ENCODE measurements around the gene FAM177B.

The FAM177B gene

DNA sequence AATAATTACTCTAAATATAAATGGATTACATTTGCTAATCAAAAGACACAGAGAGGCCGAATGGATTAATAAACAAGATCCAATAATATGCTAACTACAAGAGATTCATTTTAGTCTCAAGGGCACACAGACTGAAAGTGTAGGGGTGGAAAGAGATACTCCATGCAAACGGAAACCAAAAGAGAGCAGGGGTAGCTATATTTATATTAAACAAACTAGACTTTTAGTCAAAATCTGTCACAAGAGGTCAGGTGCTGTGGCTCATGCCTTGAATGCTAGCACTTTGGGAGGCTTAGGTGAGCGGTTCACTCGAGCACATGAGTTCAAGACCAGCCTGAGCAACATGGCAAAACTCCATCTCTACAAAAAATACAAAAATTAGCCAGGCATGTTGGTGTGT is 44.2 kb downstream of the FAM177B start:
- Histone ChIP-seq H3K4me3 (no peak overlapping the region), H3K4me2 (no peak overlapping the region), H3K36me3 (no peaks in the 10 kb centered on the region), H3K9ac (no peak overlapping the region), H4K20me1 (no peaks in the 10 kb centered on the region), H3K27me3 (no peaks in the 10 kb centered on the region), H3K9me3 (peaks cover 17% of the 10 kb centered on the region; the same call in 1 of the 2 replicates), H3K27ac (no peak overlapping the region), H3K4me1 (peaks cover 14% of the 10 kb centered on the region)
- TF ChIP-seq Cebpa-rat (IDR thresholded peaks at IDR 0.05), result no peak

DNA sequence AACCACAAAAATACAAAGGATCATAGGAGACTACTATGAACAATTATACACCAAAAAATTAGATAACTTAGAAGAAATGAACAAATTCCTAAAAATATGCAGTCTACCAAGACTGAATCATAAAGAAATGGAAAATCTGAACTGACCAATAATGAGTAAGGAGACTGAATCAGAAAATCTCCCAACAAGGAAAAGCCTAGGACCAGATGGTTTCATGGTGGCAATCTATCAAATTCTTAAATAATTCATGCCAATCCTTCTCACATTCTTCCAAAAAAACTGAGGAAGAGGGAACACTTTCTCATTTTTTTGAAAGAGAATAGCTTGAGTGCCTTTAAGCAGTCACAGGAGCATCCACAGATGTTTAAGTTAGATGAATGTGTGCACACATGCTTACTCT is 46.0 kb downstream of the FAM177B start:
- Histone ChIP-seq H3K27ac (no peak overlapping the region), H3K27me3 (no peaks in the 10 kb centered on the region)

DNA sequence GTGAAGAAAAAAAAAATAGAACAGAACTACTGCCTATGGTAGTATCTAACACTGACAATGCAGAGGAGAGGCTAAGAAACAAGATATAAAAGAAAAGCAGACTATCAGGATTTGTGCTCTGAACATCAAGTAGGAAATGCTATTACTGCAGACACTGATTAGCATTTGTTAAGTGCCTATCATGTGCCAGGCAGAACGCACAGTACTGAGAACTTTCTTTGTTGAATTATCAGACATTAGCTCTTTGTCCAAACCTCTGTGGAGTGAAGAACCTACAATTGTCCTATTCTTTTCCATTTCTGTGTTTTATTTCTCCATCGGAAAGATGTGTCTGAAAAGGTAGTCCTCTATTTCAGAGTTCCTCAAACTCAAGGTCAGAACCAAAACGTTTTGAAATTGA is 47.4 kb downstream of the FAM177B start:
- no peak overlapping the region for H3K27ac ChIP-seq
- no peaks in the 10 kb centered on the region for H3K27me3 ChIP-seq
- TF ChIP-seq Cebpa-rat (IDR thresholded peaks at IDR 0.05), result no peak
- H3K4me1 ChIP-seq, result peaks cover 24% of the 10 kb centered on the region
- H3K36me3 ChIP-seq, result no peaks in the 10 kb centered on the region
- H3K9me3 ChIP-seq, result peaks cover 28% of the 10 kb centered on the region
- no peaks in the 10 kb centered on the region for H4K20me1 ChIP-seq
- no peak overlapping the region for H3K4me3 ChIP-seq
- no peak overlapping the region for H3K4me2 ChIP-seq
- no peak overlapping the region for H3K9ac ChIP-seq

More for the DNA sequence above, 46.0 kb downstream of the FAM177B start:
- Histone ChIP-seq H3K4me3 (no peak overlapping the region), H3K36me3 (no peaks in the 10 kb centered on the region), H3K4me1 (peaks cover 14% of the 10 kb centered on the region), H3K4me2 (no peak overlapping the region), H3K9ac (no peak overlapping the region), H3K9me3 (peaks cover 17% of the 10 kb centered on the region; the same call in 1 of the 2 replicates), H4K20me1 (no peaks in the 10 kb centered on the region)
- no peak for TF ChIP-seq Cebpa-rat (IDR thresholded peaks at IDR 0.05)

DNA sequence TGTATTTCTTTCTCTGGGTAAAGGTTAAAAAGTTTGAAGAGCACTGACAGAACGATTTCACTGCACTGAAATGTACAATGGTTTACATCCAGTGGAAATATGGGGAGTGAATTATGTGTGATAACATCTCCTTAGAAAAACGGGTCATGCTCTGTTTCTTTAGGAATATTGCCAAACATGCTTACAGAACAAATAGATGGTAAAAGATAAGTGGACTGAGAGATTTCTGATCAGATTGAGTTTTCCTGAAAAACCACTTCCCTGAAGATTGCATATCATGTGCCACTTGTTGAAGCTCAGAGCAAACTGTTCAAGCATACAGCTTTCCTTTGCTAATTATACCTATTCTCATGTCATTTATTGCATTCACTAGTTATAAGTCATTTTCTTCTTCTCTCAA is 47.9 kb downstream of the FAM177B start:
- no peak for TF ChIP-seq Cebpa-rat (IDR thresholded peaks at IDR 0.05)
- Histone ChIP-seq H3K9ac (no peak overlapping the region), H3K9me3 (peaks cover 33% of the 10 kb centered on the region), H3K4me3 (no peak overlapping the region), H4K20me1 (no peaks in the 10 kb centered on the region), H3K4me1 (peaks cover 24% of the 10 kb centered on the region), H3K4me2 (peak overlapping the region; percentile 30), H3K27me3 (no peaks in the 10 kb centered on the region), H3K36me3 (no peaks in the 10 kb centered on the region), H3K27ac (no peak overlapping the region)

DNA sequence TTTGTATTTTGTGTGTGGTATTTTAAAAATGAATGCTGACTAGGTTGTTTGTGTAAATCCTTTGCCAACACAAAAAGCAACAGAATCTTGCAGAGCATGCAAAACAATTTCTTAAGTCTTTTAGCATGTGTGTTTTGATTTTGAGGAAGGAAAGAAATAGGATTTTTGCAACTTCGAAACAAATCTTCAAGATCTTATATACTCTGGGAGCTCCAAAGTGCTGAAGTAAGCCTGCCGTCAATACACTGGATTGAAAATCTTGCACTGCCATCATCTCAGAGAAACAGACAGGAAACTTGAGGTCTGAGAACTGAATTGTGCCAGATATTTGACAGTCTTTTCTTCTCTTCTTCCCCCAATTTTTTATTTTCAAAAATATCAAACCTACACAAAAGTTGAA is 48.5 kb downstream of the FAM177B start:
- H3K4me3 ChIP-seq, result no peak overlapping the region
- H3K4me1 ChIP-seq, result peaks cover 24% of the 10 kb centered on the region
- H3K9me3 ChIP-seq, result peaks cover 34% of the 10 kb centered on the region
- TF ChIP-seq Cebpa-rat (IDR thresholded peaks at IDR 0.05), result no peak
- H4K20me1 ChIP-seq, result no peaks in the 10 kb centered on the region
- H3K27ac ChIP-seq, result no peak overlapping the region
- no peaks in the 10 kb centered on the region for H3K27me3 ChIP-seq
- H3K36me3 ChIP-seq, result no peaks in the 10 kb centered on the region
- no peak overlapping the region for H3K9ac ChIP-seq
- peak overlapping the region; percentile 30 for H3K4me2 ChIP-seq

DNA sequence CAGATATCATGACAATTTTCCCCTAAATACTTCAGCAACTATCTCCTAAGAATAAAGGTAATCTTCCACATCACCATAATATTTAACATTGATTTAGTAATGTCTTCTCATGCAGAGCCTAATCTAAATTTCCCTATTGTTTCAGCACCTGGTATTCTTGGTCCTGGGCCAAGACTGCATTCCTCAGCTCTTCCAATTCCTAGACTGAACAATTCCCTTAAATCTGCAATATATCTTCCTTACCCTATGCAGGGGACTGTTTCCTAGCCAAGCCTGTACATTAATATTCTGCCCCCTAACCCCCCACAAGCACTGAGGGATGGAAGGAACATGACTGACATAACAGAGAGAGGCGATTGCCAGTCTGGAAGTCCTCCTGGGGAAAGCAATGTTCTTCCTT is 49.1 kb downstream of the FAM177B start:
- TF ChIP-seq Cebpa-rat (IDR thresholded peaks at IDR 0.05), result no peak
- Histone ChIP-seq H3K9me3 (peaks cover 29% of the 10 kb centered on the region), H3K36me3 (no peaks in the 10 kb centered on the region), H3K27ac (no peak overlapping the region), H3K4me1 (peaks cover 28% of the 10 kb centered on the region), H3K9ac (no peak overlapping the region), H3K4me2 (no peak overlapping the region), H3K27me3 (no peaks in the 10 kb centered on the region), H4K20me1 (no peaks in the 10 kb centered on the region), H3K4me3 (no peak overlapping the region)

DNA sequence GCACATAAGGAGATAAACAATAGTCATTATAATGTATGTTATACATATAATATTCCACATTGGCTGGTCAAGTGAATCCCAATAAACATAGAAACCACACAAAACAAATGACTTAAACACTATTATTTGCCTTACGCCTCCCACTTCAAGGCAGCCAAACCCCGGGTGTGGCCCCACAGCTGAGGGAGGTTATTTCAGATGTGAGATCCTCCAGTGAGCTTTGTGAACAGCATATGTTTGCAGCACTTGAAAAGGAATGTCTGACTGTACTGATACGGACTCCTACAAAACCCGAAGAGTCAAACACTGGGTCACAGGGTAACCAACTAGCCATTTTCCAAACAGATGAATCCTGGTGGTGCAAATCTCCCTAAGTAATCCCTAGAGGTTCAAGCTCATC is 50.7 kb downstream of the FAM177B start:
- TF ChIP-seq Cebpa-rat (IDR thresholded peaks at IDR 0.05), result no peak
- peaks cover 24% of the 10 kb centered on the region for H3K9me3 ChIP-seq
- no peaks in the 10 kb centered on the region for H3K27me3 ChIP-seq
- no peak overlapping the region for H3K4me2 ChIP-seq
- H3K9ac ChIP-seq, result no peak overlapping the region
- H3K4me3 ChIP-seq, result no peak overlapping the region
- no peak overlapping the region for H3K27ac ChIP-seq
- no peaks in the 10 kb centered on the region for H4K20me1 ChIP-seq
- H3K36me3 ChIP-seq, result no peaks in the 10 kb centered on the region
- peaks cover 29% of the 10 kb centered on the region for H3K4me1 ChIP-seq

DNA sequence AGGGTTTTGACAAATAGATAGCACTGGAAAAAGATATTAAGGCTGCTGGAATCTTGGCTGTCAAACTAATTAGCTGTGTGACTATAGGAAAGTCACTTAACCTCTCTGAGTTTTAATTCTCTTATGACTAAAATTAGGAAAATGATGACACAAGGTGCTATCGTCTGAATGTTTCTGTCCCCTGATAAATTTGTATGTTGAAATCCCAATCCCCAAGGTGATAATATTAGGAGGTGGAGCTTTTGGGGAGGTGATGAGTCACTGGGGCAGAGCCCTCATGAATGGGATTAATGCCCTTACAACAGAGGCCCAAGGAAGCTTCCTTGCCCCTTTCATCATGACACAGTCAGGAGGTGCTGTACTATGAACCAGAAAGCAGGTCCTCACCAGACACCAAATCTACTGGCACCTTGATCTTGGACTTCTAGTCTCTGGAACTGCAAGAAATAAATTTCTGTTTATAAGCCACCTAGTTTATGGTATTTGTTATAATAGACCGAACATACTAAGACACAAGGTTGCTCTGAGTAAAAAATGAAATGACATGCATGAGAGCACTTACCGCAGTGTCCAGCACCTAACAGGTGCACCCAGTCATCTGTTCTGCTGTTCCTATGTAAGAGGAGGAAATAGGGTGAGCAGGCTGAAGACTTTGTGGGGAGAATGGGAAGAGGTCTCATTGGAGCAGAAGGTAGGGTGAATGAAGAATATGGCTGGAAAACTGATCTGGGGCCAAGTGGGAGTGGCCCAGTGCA is 51.6 kb downstream of the FAM177B start:
- Histone ChIP-seq H3K36me3 (no peaks in the 10 kb centered on the region), H3K27ac (no peak overlapping the region), H3K9ac (no peak overlapping the region), H4K20me1 (no peaks in the 10 kb centered on the region), H3K4me1 (peaks cover 34% of the 10 kb centered on the region), H3K27me3 (no peaks in the 10 kb centered on the region), H3K9me3 (peaks cover 24% of the 10 kb centered on the region), H3K4me3 (no peak overlapping the region), H3K4me2 (peak overlapping the region; percentile 26)
- TF ChIP-seq Cebpa-rat (IDR thresholded peaks at IDR 0.05), result no peak

DNA sequence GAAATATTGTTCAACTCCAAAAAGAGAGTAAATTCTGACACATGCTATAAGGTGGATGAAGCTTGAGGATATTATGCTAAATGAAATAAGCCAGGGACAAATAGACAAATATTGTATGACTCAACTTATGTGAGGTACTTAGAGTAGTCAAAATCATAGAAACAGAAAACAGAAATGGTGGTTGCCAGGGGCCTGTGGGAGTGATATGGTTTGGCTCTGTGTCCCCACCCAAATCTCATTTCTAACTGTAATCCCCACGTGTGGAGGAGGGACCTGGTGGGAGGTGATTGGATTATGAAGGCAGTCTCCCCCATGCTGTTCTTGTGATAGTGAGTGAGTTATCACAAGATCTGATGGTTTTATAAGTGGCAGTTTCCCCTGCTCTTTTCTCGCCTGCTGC is 53.1 kb downstream of the FAM177B start:
- Histone ChIP-seq H4K20me1 (no peaks in the 10 kb centered on the region), H3K27ac (no peak overlapping the region), H3K4me1 (peaks cover 32% of the 10 kb centered on the region), H3K36me3 (no peaks in the 10 kb centered on the region), H3K4me2 (no peak overlapping the region), H3K9ac (no peak overlapping the region), H3K4me3 (no peak overlapping the region), H3K27me3 (no peaks in the 10 kb centered on the region), H3K9me3 (peaks cover 30% of the 10 kb centered on the region)
- no peak for TF ChIP-seq Cebpa-rat (IDR thresholded peaks at IDR 0.05)

DNA sequence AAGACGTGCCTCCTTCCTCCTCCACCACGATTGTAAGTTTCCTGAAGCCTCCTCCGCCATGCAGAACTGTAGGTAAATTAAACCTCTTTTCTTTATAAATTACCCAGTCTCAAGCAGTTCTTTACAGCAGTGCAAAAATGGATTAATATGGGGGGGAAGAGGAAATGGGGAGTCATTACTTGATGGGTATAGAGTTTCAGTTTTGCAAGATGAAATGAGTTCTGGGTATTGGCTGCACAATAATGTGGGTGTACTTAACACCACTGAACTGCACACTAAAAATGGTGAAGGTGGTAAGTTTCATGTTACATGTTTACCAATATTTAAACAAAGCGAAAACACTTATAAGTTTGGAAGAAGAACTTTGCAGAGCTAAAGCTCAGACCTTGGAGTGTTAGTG is 53.5 kb downstream of the FAM177B start:
- no peak overlapping the region for H3K27ac ChIP-seq
- H3K4me3 ChIP-seq, result no peak overlapping the region
- no peaks in the 10 kb centered on the region for H4K20me1 ChIP-seq
- H3K4me1 ChIP-seq, result peaks cover 28% of the 10 kb centered on the region
- H3K27me3 ChIP-seq, result no peaks in the 10 kb centered on the region
- no peak overlapping the region for H3K9ac ChIP-seq
- no peak for TF ChIP-seq Cebpa-rat (IDR thresholded peaks at IDR 0.05)
- no peaks in the 10 kb centered on the region for H3K36me3 ChIP-seq
- H3K9me3 ChIP-seq, result peaks cover 34% of the 10 kb centered on the region
- no peak overlapping the region for H3K4me2 ChIP-seq

Measured in BLaER1 (cell line).